Measurements from ENCODE around the gene SFTA2. TPM values are rescaled to one million over a fixed set of nuclear protein-coding genes. Genes with fewer than 3 reads are reported as not detected.

Gene SFTA2
- total RNA-seq, 1 experiment from 2014 or later = not detected

GRCh38 chr6:30894935-30895334 lies 37.0 kb downstream of the SFTA2 start:
- no peak for TF ChIP-seq RAD21 (IDR thresholded peaks at IDR 0.05; ENCODE audit: low read depth)
- no peak for TF ChIP-seq ZBTB33 (IDR thresholded peaks at IDR 0.05; ENCODE audit: extremely low read depth, insufficient replicate concordance, low read length)
- no peak for TF ChIP-seq JUND (IDR thresholded peaks at IDR 0.05)
- TF ChIP-seq SIN3A (IDR thresholded peaks at IDR 0.05; ENCODE audit: low read depth) = no peak
- no peak for TF ChIP-seq ELF1 (IDR thresholded peaks at IDR 0.05; ENCODE audit: borderline replicate concordance, low read depth)
- no peak for TF ChIP-seq CEBPB (IDR thresholded peaks at IDR 0.05; ENCODE audit: low read depth)
- no peak for TF ChIP-seq FOSL1 (IDR thresholded peaks at IDR 0.05; ENCODE audit: low read depth)
- no peak for TF ChIP-seq YY1 (IDR thresholded peaks at IDR 0.05; ENCODE audit: extremely low read depth, insufficient replicate concordance, low read depth, low read length)
- TF ChIP-seq EGR1 (IDR thresholded peaks at IDR 0.05; ENCODE audit: low read depth) = no peak
- TF ChIP-seq EZH2phosphoT487 (IDR thresholded peaks at IDR 0.05; ENCODE audit: borderline replicate concordance) = no peak
- TF ChIP-seq SRF (IDR thresholded peaks at IDR 0.05; ENCODE audit: low read depth) = no peak
- TF ChIP-seq MAX (IDR thresholded peaks at IDR 0.05) = no peak
- TF ChIP-seq CBX3 (IDR thresholded peaks at IDR 0.05; ENCODE audit: low read depth) = no peak
- TF ChIP-seq ZNF274 (IDR thresholded peaks at IDR 0.05; ENCODE audit: low read depth, low read length) = no peak
- intact Hi-C loops (cut with micrococcal nuclease) = no loop called here
- CTCF ChIA-PET = no interaction called here
- H3K9me2 ChIP-seq (ENCODE audit: insufficient read depth) = no peaks in the 10 kb centered on the region
- ATAC-seq (no peak), DNase-seq (ENCODE audit: low read depth, low spot score) (no peak)
- H3K79me2 ChIP-seq (ENCODE audit: insufficient read depth, low read length) = peaks cover 12% of the 10 kb centered on the region; the same call in 1 of the 2 replicates
- H3K4me1 ChIP-seq (ENCODE audit: control insufficient read depth in 1 of 2, insufficient read depth in 2 of 2, low read length in 2 of 2) = no peaks in the 10 kb centered on the region
- no TSS peak for BruUV-seq (replicated peaks)
- no peaks in the 10 kb centered on the region for H4K20me1 ChIP-seq (ENCODE audit: insufficient read depth)
- RAD21 ChIA-PET (ENCODE audit: low non-redundant PET in 1 of 2, low total read pairs in 2 of 2, uncharacterized antibody in 2 of 2, unreplicated experiment in 2 of 2) = no interaction called here
- H2AFZ ChIP-seq (ENCODE audit: low read depth, low read length, poor library complexity, severe bottlenecking) = no peak overlapping the region
- H3K4me3 ChIP-seq (replicated peaks in 1 of 2; ENCODE audit: low read depth in 1 of 2, low read length in 2 of 2) = no peak overlapping the region
- H3K9ac ChIP-seq (ENCODE audit: low read length) = no peak overlapping the region
- no peak overlapping the region for H3K27ac ChIP-seq (ENCODE audit: low read depth, low read length)
- H3K27me3 ChIP-seq (ENCODE audit: insufficient read depth, low read length) = no peaks in the 10 kb centered on the region
- no peaks in the 10 kb centered on the region for H3K9me3 ChIP-seq (ENCODE audit: control insufficient read depth in 1 of 2, insufficient read depth in 1 of 2, low read depth in 1 of 2, low read length in 2 of 2)
- no peak overlapping the region for H3K4me2 ChIP-seq (ENCODE audit: low read length)
- H3K36me3 ChIP-seq (ENCODE audit: control insufficient read depth in 1 of 2, insufficient read depth in 2 of 2, low read length in 2 of 2) = peaks cover 67 to 71% of the 10 kb centered on the region in 2 experiments
- POLR2A ChIA-PET = interaction anchor here (1.0 kb wide), 1 partner anchor 11 kb away, joined by 4 read pairs; the partner anchor contains the start of gene DDR1
